Mucosa of stomach (tissue), 1 donor: Measurements from ENCODE around the gene SPATA6L.
A peak's percentile ranks its signal among the peaks of the same experiment; 100 is the strongest.
"Not testable (repeated sequence)": the region's sequence is repeated elsewhere in the genome, so short reads cannot be mapped to it uniquely, and the experiment has no call there.

Source experiments
- H3K27me3 ChIP-seq: one replicate; pipeline ENCODE4 v1.7.0; 2013; ENCODE audit warnings: mild to moderate bottlenecking, low read length; ENCODE audit not compliant: control insufficient read depth, insufficient read depth
- H3K36me3 ChIP-seq: one replicate; pipeline ENCODE4 v1.7.0; 2013; ENCODE audit warnings: low read length; ENCODE audit not compliant: control insufficient read depth, insufficient read depth
- H3K4me1 ChIP-seq: one replicate; pipeline ENCODE4 v1.7.0; 2013; ENCODE audit warnings: mild to moderate bottlenecking, low read length; ENCODE audit not compliant: control insufficient read depth, insufficient read depth
- H3K4me3 ChIP-seq: one replicate; pipeline ENCODE4 v1.7.0; 2013; ENCODE audit warnings: low read length
- H3K9ac ChIP-seq: one replicate; pipeline ENCODE4 v1.7.0; 2013; ENCODE audit warnings: mild to moderate bottlenecking, low read length, moderate library complexity
- H3K9me3 ChIP-seq: one replicate; pipeline ENCODE4 v1.7.0; 2013; ENCODE audit warnings: mild to moderate bottlenecking, low read length, moderate library complexity; ENCODE audit not compliant: control insufficient read depth
- donor health status: Pancreatic carcinoma.

SPATA6L gene

GRCh38 chr9:4671737-4672136 is 5.5 kb upstream of the SPATA6L start:
- Histone ChIP-seq H3K36me3 (no peaks in the 10 kb centered on the region), H3K4me3 (no peak overlapping the region), H3K27me3 (no peaks in the 10 kb centered on the region), H3K9ac (no peak overlapping the region), H3K9me3 (no peaks in the 10 kb centered on the region), H3K4me1 (no peaks in the 10 kb centered on the region)

- Histone ChIP-seq H3K27me3 (no peaks in the 10 kb centered on the region), H3K9ac (no peak overlapping the region), H3K4me3 (no peak overlapping the region), H3K36me3 (no peaks in the 10 kb centered on the region), H3K9me3 (no peaks in the 10 kb centered on the region), H3K4me1 (no peaks in the 10 kb centered on the region)
Measured at GRCh38 chr9:4670591-4670990, 4.3 kb upstream of the SPATA6L start.

- H3K4me3 ChIP-seq: no peak overlapping the region
- H3K9me3 ChIP-seq: no peaks in the 10 kb centered on the region
- H3K4me1 ChIP-seq: peaks cover 5% of the 10 kb centered on the region
- no peaks in the 10 kb centered on the region for H3K27me3 ChIP-seq
- no peaks in the 10 kb centered on the region for H3K36me3 ChIP-seq
- no peak overlapping the region for H3K9ac ChIP-seq
Measured at GRCh38 chr9:4669890-4670289, 3.6 kb upstream of the SPATA6L start.

GRCh38 chr9:4668604-4669003 is 2.3 kb upstream of the SPATA6L start:
- peaks cover 16% of the 10 kb centered on the region for H3K4me1 ChIP-seq

GRCh38 chr9:4667681-4668080 is 1.4 kb upstream of the SPATA6L start:
- no peaks in the 10 kb centered on the region for H3K27me3 ChIP-seq
- H3K9ac ChIP-seq: no peak overlapping the region
- H3K4me3 ChIP-seq: no peak overlapping the region
- H3K4me1 ChIP-seq: peaks cover 23% of the 10 kb centered on the region
- no peaks in the 10 kb centered on the region for H3K9me3 ChIP-seq
- H3K36me3 ChIP-seq: no peaks in the 10 kb centered on the region

More at GRCh38 chr9:4668604-4669003, 2.3 kb upstream of the SPATA6L start:
- Histone ChIP-seq H3K9me3 (no peaks in the 10 kb centered on the region), H3K27me3 (no peaks in the 10 kb centered on the region), H3K4me3 (no peak overlapping the region), H3K36me3 (no peaks in the 10 kb centered on the region), H3K9ac (no peak overlapping the region)

GRCh38 chr9:4665357-4665756 is 923 bp downstream of the SPATA6L start:
- peak overlapping the region; percentile 42 for H3K4me3 ChIP-seq

GRCh38 chr9:4663956-4664355 is 2.3 kb downstream of the SPATA6L start:
- Histone ChIP-seq H3K9ac (peak overlapping the region; percentile 58), H3K4me3 (peak overlapping the region; percentile 26), H3K36me3 (no peaks in the 10 kb centered on the region), H3K27me3 (no peaks in the 10 kb centered on the region), H3K9me3 (no peaks in the 10 kb centered on the region), H3K4me1 (peaks cover 23% of the 10 kb centered on the region)

More at GRCh38 chr9:4665357-4665756, 923 bp downstream of the SPATA6L start:
- no peaks in the 10 kb centered on the region for H3K36me3 ChIP-seq
- H3K4me1 ChIP-seq: peaks cover 23% of the 10 kb centered on the region
- peak overlapping the region; percentile 58 for H3K9ac ChIP-seq
- H3K27me3 ChIP-seq: no peaks in the 10 kb centered on the region
- H3K9me3 ChIP-seq: no peaks in the 10 kb centered on the region

GRCh38 chr9:4662989-4663792 is 3.1 kb downstream of the SPATA6L start:
- peaks cover 29% of the 10 kb centered on the region for H3K4me1 ChIP-seq
- H3K9ac ChIP-seq: peak overlapping the region; percentile 88

GRCh38 chr9:4662108-4662988 is 3.9 kb downstream of the SPATA6L start, which contains the start of gene PLPP6:
Gene PLPP6, plus strand, starts transcription at chr9:4662294. Its CDS starts 82 bp downstream, at chr9:4662376.
- H3K4me3 ChIP-seq: peak within 1 kb of the TSS; percentile 51
- H3K9ac ChIP-seq: peak within 1 kb of the TSS; percentile 88
- no peaks in the 10 kb centered on the region for H3K27me3 ChIP-seq
- no peaks in the 10 kb centered on the region for H3K9me3 ChIP-seq
- no peaks in the 10 kb centered on the region for H3K36me3 ChIP-seq
- peaks cover 37% of the 10 kb centered on the region for H3K4me1 ChIP-seq

More at GRCh38 chr9:4662989-4663792, 3.1 kb downstream of the SPATA6L start:
- Histone ChIP-seq H3K27me3 (no peaks in the 10 kb centered on the region), H3K4me3 (peak overlapping the region; percentile 51), H3K9me3 (no peaks in the 10 kb centered on the region), H3K36me3 (no peaks in the 10 kb centered on the region)

- no peaks in the 10 kb centered on the region for H3K27me3 ChIP-seq
- H3K4me1 ChIP-seq: peaks cover 37% of the 10 kb centered on the region
- peak overlapping the region; percentile 88 for H3K9ac ChIP-seq
- no peaks in the 10 kb centered on the region for H3K9me3 ChIP-seq
- no peak overlapping the region for H3K4me3 ChIP-seq
- no peaks in the 10 kb centered on the region for H3K36me3 ChIP-seq
Measured at GRCh38 chr9:4661611-4662010, 4.7 kb downstream of the SPATA6L start.

GRCh38 chr9:4661165-4661564 is 5.1 kb downstream of the SPATA6L start:
- Histone ChIP-seq H3K36me3 (no peaks in the 10 kb centered on the region), H3K9me3 (no peaks in the 10 kb centered on the region), H3K9ac (no peak overlapping the region), H3K4me1 (peaks cover 37% of the 10 kb centered on the region), H3K27me3 (no peaks in the 10 kb centered on the region), H3K4me3 (no peak overlapping the region)

- H3K4me1 ChIP-seq: peaks cover 37% of the 10 kb centered on the region
- not testable (repeated sequence) for H3K4me3 ChIP-seq, H3K9me3 ChIP-seq, H3K9ac ChIP-seq, H3K27me3 ChIP-seq, H3K36me3 ChIP-seq
Measured at GRCh38 chr9:4660665-4661064, 5.6 kb downstream of the SPATA6L start.
